ENCODE measurements around the gene SPAG17. TPM values are rescaled to one million over a fixed set of nuclear protein-coding genes. Genes with fewer than 3 reads are reported as not detected.

Gene SPAG17
- total and polyA plus RNA-seq, 2 experiments from 2014 or later = 1.0 to 1.1 TPM

DNA sequence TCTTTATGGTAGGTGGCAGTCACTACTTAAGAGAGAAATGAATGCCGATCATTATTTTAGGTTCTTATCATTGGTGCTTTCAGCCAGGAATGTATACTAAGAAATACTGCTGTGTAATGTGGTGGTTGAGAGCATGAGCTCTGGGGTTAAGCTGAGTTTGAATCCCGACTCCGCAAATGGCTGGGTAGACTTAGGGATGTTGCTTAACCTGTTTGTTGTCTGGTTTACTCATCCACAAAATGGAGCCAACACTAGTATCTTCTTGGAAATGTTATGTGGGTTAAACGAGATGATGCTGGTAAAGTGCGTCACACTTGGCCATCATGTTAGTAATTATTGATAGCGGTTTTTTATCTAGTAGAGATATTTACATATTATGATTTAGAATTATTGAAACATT is 171.7 kb downstream of the SPAG17 start:
- no peaks in the 10 kb centered on the region for H3K4me1 ChIP-seq (ENCODE audit: insufficient read depth)

GRCh38 chr1:118012515-118013124 is 172.4 kb downstream of the SPAG17 start:
- Mint-ChIP-seq H3K9me3 (no peaks in the 10 kb centered on the region), H3K36me3 (ENCODE audit: low read depth) (no peaks in the 10 kb centered on the region), H3K4me1 (no peaks in the 10 kb centered on the region), H3K27ac (no peak overlapping the region), H3K4me3 (no peak overlapping the region), H3K27me3 (ENCODE audit: insufficient read depth, low read depth, poor library complexity) (peaks cover 3% of the 10 kb centered on the region)
- no peaks in the 10 kb centered on the region for H3K79me2 ChIP-seq (replicated peaks; ENCODE audit: insufficient read depth)
- no peak overlapping the region for H3K4me3 ChIP-seq
- DNase-seq (ENCODE audit: low spot score) (no peak), ATAC-seq (no peak)
- no peaks in the 10 kb centered on the region for H3K4me1 ChIP-seq (ENCODE audit: insufficient read depth)
- H4K20me1 ChIP-seq (replicated peaks; ENCODE audit: insufficient read depth) = no peaks in the 10 kb centered on the region
- H3K36me3 ChIP-seq (ENCODE audit: insufficient read depth) = no peaks in the 10 kb centered on the region
- no peak overlapping the region for H3K4me2 ChIP-seq
- no peaks in the 10 kb centered on the region for H3K9me2 ChIP-seq (ENCODE audit: insufficient read depth)
- H3K27me3 ChIP-seq (ENCODE audit: insufficient read depth) = no peaks in the 10 kb centered on the region
- no peak overlapping the region for H3K27ac ChIP-seq (ENCODE audit: low read depth)
- H2AFZ ChIP-seq = no peak overlapping the region; the same call in 1 of the 2 replicates
- TF ChIP-seq CREB1 (CRISPR knock-in tag; IDR thresholded peaks at IDR 0.05; ENCODE audit: low read depth) (no peak), STAT1 (IDR thresholded peaks at IDR 0.05; ENCODE audit: unreplicated experiment) (no peak), NANOG (IDR thresholded peaks at IDR 0.05; ENCODE audit: borderline replicate concordance) (no peak), ZNF331 (CRISPR knock-in tag; IDR thresholded peaks at IDR 0.05; ENCODE audit: low read depth) (no peak)
- TF ChIP-seq, protein P1, sequence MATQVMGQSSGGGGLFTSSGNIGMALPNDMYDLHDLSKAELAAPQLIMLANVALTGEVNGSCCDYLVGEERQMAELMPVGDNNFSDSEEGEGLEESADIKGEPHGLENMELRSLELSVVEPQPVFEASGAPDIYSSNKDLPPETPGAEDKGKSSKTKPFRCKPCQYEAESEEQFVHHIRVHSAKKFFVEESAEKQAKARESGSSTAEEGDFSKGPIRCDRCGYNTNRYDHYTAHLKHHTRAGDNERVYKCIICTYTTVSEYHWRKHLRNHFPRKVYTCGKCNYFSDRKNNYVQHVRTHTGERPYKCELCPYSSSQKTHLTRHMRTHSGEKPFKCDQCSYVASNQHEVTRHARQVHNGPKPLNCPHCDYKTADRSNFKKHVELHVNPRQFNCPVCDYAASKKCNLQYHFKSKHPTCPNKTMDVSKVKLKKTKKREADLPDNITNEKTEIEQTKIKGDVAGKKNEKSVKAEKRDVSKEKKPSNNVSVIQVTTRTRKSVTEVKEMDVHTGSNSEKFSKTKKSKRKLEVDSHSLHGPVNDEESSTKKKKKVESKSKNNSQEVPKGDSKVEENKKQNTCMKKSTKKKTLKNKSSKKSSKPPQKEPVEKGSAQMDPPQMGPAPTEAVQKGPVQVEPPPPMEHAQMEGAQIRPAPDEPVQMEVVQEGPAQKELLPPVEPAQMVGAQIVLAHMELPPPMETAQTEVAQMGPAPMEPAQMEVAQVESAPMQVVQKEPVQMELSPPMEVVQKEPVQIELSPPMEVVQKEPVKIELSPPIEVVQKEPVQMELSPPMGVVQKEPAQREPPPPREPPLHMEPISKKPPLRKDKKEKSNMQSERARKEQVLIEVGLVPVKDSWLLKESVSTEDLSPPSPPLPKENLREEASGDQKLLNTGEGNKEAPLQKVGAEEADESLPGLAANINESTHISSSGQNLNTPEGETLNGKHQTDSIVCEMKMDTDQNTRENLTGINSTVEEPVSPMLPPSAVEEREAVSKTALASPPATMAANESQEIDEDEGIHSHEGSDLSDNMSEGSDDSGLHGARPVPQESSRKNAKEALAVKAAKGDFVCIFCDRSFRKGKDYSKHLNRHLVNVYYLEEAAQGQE (IDR thresholded peaks at IDR 0.05; ENCODE audit: unreplicated experiment) = no peak
- TF ChIP-seq, protein P2, sequence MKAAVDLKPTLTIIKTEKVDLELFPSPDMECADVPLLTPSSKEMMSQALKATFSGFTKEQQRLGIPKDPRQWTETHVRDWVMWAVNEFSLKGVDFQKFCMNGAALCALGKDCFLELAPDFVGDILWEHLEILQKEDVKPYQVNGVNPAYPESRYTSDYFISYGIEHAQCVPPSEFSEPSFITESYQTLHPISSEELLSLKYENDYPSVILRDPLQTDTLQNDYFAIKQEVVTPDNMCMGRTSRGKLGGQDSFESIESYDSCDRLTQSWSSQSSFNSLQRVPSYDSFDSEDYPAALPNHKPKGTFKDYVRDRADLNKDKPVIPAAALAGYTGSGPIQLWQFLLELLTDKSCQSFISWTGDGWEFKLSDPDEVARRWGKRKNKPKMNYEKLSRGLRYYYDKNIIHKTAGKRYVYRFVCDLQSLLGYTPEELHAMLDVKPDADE (IDR thresholded peaks at IDR 0.05) = no peak
- no peaks in the 10 kb centered on the region for H3F3A ChIP-seq (replicated peaks; ENCODE audit: low read depth)

More for the DNA sequence above, 171.7 kb downstream of the SPAG17 start:
- Mint-ChIP-seq H3K4me3 (no peak overlapping the region), H3K4me1 (no peaks in the 10 kb centered on the region), H3K36me3 (ENCODE audit: low read depth) (no peaks in the 10 kb centered on the region), H3K27ac (no peak overlapping the region), H3K27me3 (ENCODE audit: insufficient read depth, low read depth, poor library complexity) (peaks cover 3% of the 10 kb centered on the region), H3K9me3 (no peaks in the 10 kb centered on the region)
- no peak overlapping the region for H3K4me3 ChIP-seq
- no peaks in the 10 kb centered on the region for H3F3A ChIP-seq (replicated peaks; ENCODE audit: low read depth)
- no peak for TF ChIP-seq STAT1 (IDR thresholded peaks at IDR 0.05; ENCODE audit: unreplicated experiment)
- TF ChIP-seq CREB1 (CRISPR knock-in tag; IDR thresholded peaks at IDR 0.05; ENCODE audit: low read depth) = no peak
- no peak for TF ChIP-seq EZH2phosphoT487 (IDR thresholded peaks at IDR 0.05; ENCODE audit: unreplicated experiment)
- TF ChIP-seq ZNF331 (CRISPR knock-in tag; IDR thresholded peaks at IDR 0.05; ENCODE audit: low read depth) = no peak
- DNase-seq (ENCODE audit: low spot score) = no peak
- H4K20me1 ChIP-seq (replicated peaks; ENCODE audit: insufficient read depth) = no peaks in the 10 kb centered on the region
- no peak overlapping the region for H3K4me2 ChIP-seq
- no peaks in the 10 kb centered on the region for H3K27me3 ChIP-seq (ENCODE audit: insufficient read depth)
- H3K27ac ChIP-seq (ENCODE audit: low read depth) = no peak overlapping the region
- ATAC-seq = no peak
- H3K9me2 ChIP-seq (ENCODE audit: insufficient read depth) = no peaks in the 10 kb centered on the region
- no peaks in the 10 kb centered on the region for H3K79me2 ChIP-seq (replicated peaks; ENCODE audit: insufficient read depth)
- H2AFZ ChIP-seq = no peak overlapping the region; the same call in 1 of the 2 replicates
- no peaks in the 10 kb centered on the region for H3K36me3 ChIP-seq (ENCODE audit: insufficient read depth)
